Liver (tissue), 9 donors: ENCODE data around the gene GRIN1. TPM values are rescaled to one million over a fixed set of nuclear protein-coding genes. Genes with fewer than 3 reads are reported as not detected.
A peak's percentile ranks its signal among the peaks of the same experiment; 100 is the strongest.

ENCODE experiments used
- DNase-seq: peaks from one replicate; pipeline ENCODE4 v3.0.0-alpha.2; 2017; ENCODE audit warnings: low spot score
- H3K27ac ChIP-seq, 2 donors: one replicate each; pipeline ENCODE4 v1.7.0; 2013; ENCODE audit warnings: inconsistent platforms in 2 of 2, low read length in 2 of 2, control low read depth in 1 of 2, low read depth in 1 of 2, mild to moderate bottlenecking in 1 of 2
- H3K27me3 ChIP-seq, 4 donors: one replicate each; pipeline versions ENCODE4 v1.6.1 to v1.7.0; 2013; ENCODE audit warnings: low read length in 3 of 4, inconsistent platforms in 1 of 4, mild to moderate bottlenecking in 1 of 4, moderate library complexity in 1 of 4; ENCODE audit not compliant: control insufficient read depth in 4 of 4, insufficient read depth in 4 of 4
- H3K36me3 ChIP-seq, 4 donors: one replicate each; pipeline versions ENCODE4 v1.6.1 to v1.7.0; 2013; ENCODE audit warnings: low read length in 3 of 4, mild to moderate bottlenecking in 3 of 4, low read depth in 1 of 4, moderate library complexity in 1 of 4; ENCODE audit not compliant: control insufficient read depth in 4 of 4, insufficient read depth in 3 of 4
- H3K4me1 ChIP-seq, 4 donors: one replicate each; pipeline versions ENCODE4 v1.6.1 to v1.7.0; 2013; ENCODE audit warnings: low read length in 3 of 4, mild to moderate bottlenecking in 3 of 4, moderate library complexity in 1 of 4; ENCODE audit not compliant: control insufficient read depth in 4 of 4, insufficient read depth in 4 of 4
- H3K4me3 ChIP-seq, 3 donors: one replicate each; pipeline versions ENCODE4 v1.6.1 to v1.7.0; 2013; ENCODE audit warnings: low read length in 3 of 3, control low read depth in 1 of 3, low read depth in 1 of 3, mild to moderate bottlenecking in 1 of 3
- H3K9ac ChIP-seq, 2 donors: one replicate each; pipeline ENCODE4 v1.7.0; 2013; ENCODE audit warnings: low read length in 2 of 2, mild to moderate bottlenecking in 2 of 2, moderate library complexity in 2 of 2, control low read depth in 1 of 2, low read depth in 1 of 2
- H3K9me3 ChIP-seq, 4 donors: one replicate each; pipeline versions ENCODE4 v1.6.1 to v1.7.0; 2013; ENCODE audit warnings: low read length in 3 of 4; ENCODE audit not compliant: control insufficient read depth in 4 of 4
- EGR1 ChIP-seq, 2 donors: IDR thresholded peaks; 2 replicates each; pipeline ENCODE4 v1.6.1; 2016 to 2018; ENCODE audit warnings: antibody characterized with exemption in 2 of 2, low read depth in 2 of 2
- FOXA1 ChIP-seq: IDR thresholded peaks from 2 replicates; pipeline ENCODE4 v1.6.1; 2016; ENCODE audit warnings: antibody characterized with exemption
- GABPA ChIP-seq, 2 donors: IDR thresholded peaks in 1 of 2; conservative IDR thresholded peaks in 1 of 2; 2 replicates each; pipeline ENCODE4 v1.6.1; 2016; ENCODE audit warnings: antibody characterized with exemption in 2 of 2, mild to moderate bottlenecking in 1 of 2, moderate library complexity in 1 of 2
- NR2F2 ChIP-seq: IDR thresholded peaks from 2 replicates; pipeline ENCODE4 v1.6.1; 2016; ENCODE audit warnings: antibody characterized with exemption
- RAD21 ChIP-seq, 2 donors: IDR thresholded peaks; 2 replicates each; pipeline ENCODE4 v1.6.1; 2016; ENCODE audit warnings: antibody characterized with exemption in 2 of 2, mild to moderate bottlenecking in 2 of 2
- RXRA ChIP-seq, 2 donors: IDR thresholded peaks; 2 replicates each; pipeline ENCODE4 v1.6.1; 2017 to 2018; ENCODE audit warnings: antibody characterized with exemption in 2 of 2, mild to moderate bottlenecking in 1 of 2
- SP1 ChIP-seq: IDR thresholded peaks from 2 replicates; pipeline ENCODE4 v1.6.1; 2018; ENCODE audit warnings: antibody characterized with exemption, mild to moderate bottlenecking
- TAF1 ChIP-seq: conservative IDR thresholded peaks from 2 replicates; pipeline ENCODE4 v1.6.1; 2016; ENCODE audit warnings: antibody characterized with exemption, mild to moderate bottlenecking
- WGBS: extraction: QIAGEN DNeasy Blood & Tissue Kit; methylation state at CpG from one replicate; pipeline ENCODE4 v1.1.7; 2013; 5-methylcytosine and 5-hydroxymethylcytosine counted together
- polyA plus RNA-seq, 2 donors: library from polyadenylated mRNA; stranded (reverse) in 1 of 2; unstranded in 1 of 2; fragments of 200-250 nt in 1 of 2; fragments of >200 nt in 1 of 2; fragmentation: Nextera tagmentation in 1 of 2; extraction: Ambion mirVana in 1 of 2; gene quantifications; one replicate each; pipeline versions ENCODE4 v1.2.1 to v1.2.3, GENCODE V29; 2013 to 2015
- total RNA-seq, 2 donors: library from RNA; depleted of rRNA; stranded (reverse); fragments of >200 nt; gene quantifications; one replicate each; pipeline ENCODE4 v1.2.3, GENCODE V29; 2014
- TF ChIP-seq, protein P1 (sequence below): IDR thresholded peaks from 2 replicates; pipeline ENCODE4 v1.6.1; 2016; ENCODE audit warnings: antibody characterized with exemption
- TF ChIP-seq, protein P2 (sequence below): IDR thresholded peaks from 2 replicates; pipeline ENCODE4 v1.6.1; 2016; ENCODE audit warnings: antibody characterized with exemption
- TF ChIP-seq, protein P3 (sequence below): fragments of 150-350 bp; IDR thresholded peaks from 2 replicates; pipeline ENCODE4 v1.5.1; 2017; ENCODE audit warnings: improper control_type of control experiment, low read depth, low read length; ENCODE audit not compliant: missing input control
- donor health status: healthy.
- donor health status: healthy.
- donor health status: healthy.
- donor health status: healthy.
- donor health status: healthy.

Gene GRIN1
- total and polyA plus RNA-seq, 4 donors = 0.05 TPM; not detected in 3

DNA sequence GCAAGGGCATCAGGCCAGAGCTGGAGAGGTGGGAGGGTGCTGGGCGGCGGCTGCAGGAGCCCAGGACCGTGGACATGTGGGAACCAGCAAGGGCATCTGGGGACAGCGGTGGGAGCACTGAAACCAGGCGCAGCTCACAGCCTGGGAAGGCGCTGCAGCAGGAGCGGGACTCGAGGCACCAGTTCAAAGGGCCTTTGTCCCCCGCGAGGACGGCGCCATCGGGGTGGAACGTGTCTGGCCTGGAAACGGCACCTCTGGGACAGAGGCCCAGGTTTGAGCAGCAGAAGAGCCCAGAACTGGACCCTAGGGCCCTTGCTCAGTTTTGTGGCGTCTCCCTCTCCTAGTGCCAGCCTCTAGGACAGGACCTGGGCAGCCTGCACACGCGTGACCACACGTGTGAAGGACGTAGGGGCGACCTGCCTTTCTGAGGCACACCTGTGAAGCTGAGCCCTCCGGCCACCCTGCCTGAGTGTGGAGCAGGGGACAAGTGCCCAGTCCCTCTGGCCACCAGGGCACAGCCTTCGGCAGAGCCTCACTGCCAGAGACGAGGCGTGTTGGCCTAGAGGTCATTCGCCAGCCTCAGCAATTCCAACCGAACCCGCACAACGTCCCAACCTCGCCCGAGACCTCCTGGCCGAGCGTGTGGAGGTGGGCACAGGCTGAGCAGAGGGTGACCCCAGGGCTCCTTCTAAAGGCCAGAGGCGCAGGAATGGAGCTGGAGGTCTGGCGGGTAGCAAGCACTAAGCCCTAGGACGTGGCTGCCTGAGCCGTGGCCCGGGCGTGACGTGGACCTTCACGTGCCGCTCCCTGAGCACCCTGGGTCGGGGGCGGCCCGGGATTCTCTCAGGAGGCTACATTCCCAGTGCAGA lies 35.1 kb downstream of the GRIN1 start:
- H3K27me3 ChIP-seq = peaks cover 3 to 10% (median 4%) of the 10 kb centered on the region in 4 donors
- no peak overlapping the region for H3K27ac ChIP-seq
- no peaks in the 10 kb centered on the region for H3K9me3 ChIP-seq
- no peak overlapping the region for H3K9ac ChIP-seq
- TF ChIP-seq EGR1 (IDR thresholded peaks at IDR 0.05; ENCODE audit: low read depth in 2 of 2) (no peak), SP1 (no peak), GABPA (IDR thresholded peaks at IDR 0.05 in 1 of 2, conservative IDR thresholded peaks at IDR 0.05 in 1 of 2) (no peak), TAF1 (no peak), FOXA1 (no peak)
- H3K4me1 ChIP-seq = peaks cover 8 to 12% (median 10%) of the 10 kb centered on the region in 4 donors
- no peak for DNase-seq
- WGBS = 73% methylated on average over 45 of the region's 45 CpGs
- H3K4me3 ChIP-seq = no peak overlapping the region
- H3K36me3 ChIP-seq = peaks cover 0 to 7% (median 4%) of the 10 kb centered on the region in 4 donors

DNA sequence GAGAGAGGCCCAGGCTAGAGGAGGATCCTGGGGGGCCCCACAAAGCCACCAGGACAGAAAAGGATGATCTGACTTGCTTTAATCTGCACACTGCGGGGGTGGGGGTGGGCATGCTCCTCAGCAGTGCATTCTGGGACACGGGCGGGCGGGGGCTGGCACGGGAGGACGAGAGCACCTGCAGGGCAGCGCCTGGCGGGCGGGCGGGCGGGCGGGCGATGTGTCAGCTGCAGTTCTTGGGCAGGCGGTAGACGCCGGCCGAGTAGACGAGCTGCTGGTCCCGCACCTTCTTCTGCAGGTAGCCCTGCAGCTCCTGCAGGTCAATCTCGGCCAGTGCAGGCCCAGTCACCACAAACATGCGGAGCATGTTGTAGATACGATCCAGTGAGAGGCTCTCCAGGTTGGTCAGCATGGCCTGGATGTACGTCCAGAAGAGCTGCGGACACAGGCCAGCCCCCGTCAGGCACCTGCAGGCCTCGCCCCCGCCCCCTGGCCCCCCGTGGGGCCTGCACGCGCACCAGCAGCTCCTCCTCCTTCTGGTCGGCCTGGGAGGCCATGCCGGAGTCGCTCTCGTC lies 35.9 kb downstream of the GRIN1 start:
- peaks cover 3 to 5% (median 4%) of the 10 kb centered on the region in 4 donors for H3K27me3 ChIP-seq
- H3K36me3 ChIP-seq = peaks cover 2 to 15% (median 6%) of the 10 kb centered on the region in 4 donors
- 53% methylated on average over 34 of the region's 34 CpGs for WGBS
- H3K4me3 ChIP-seq = no peak overlapping the region
- no peak overlapping the region for H3K9ac ChIP-seq
- no peak overlapping the region for H3K27ac ChIP-seq
- H3K9me3 ChIP-seq = no peaks in the 10 kb centered on the region
- no peak for DNase-seq
- peaks cover under 1 to 4% (median 3%) of the 10 kb centered on the region in 4 donors for H3K4me1 ChIP-seq
- TF ChIP-seq, protein P1, sequence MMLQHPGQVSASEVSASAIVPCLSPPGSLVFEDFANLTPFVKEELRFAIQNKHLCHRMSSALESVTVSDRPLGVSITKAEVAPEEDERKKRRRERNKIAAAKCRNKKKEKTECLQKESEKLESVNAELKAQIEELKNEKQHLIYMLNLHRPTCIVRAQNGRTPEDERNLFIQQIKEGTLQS = no peak
- TF ChIP-seq SP1 = no peak
- TF ChIP-seq RAD21 (IDR thresholded peaks at IDR 0.05) = no peak
- TF ChIP-seq, protein P2, sequence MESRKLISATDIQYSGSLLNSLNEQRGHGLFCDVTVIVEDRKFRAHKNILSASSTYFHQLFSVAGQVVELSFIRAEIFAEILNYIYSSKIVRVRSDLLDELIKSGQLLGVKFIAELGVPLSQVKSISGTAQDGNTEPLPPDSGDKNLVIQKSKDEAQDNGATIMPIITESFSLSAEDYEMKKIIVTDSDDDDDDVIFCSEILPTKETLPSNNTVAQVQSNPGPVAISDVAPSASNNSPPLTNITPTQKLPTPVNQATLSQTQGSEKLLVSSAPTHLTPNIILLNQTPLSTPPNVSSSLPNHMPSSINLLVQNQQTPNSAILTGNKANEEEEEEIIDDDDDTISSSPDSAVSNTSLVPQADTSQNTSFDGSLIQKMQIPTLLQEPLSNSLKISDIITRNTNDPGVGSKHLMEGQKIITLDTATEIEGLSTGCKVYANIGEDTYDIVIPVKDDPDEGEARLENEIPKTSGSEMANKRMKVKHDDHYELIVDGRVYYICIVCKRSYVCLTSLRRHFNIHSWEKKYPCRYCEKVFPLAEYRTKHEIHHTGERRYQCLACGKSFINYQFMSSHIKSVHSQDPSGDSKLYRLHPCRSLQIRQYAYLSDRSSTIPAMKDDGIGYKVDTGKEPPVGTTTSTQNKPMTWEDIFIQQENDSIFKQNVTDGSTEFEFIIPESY = no peak
- TF ChIP-seq NR2F2 = no peak
- no peak for TF ChIP-seq RXRA (IDR thresholded peaks at IDR 0.05)

DNA sequence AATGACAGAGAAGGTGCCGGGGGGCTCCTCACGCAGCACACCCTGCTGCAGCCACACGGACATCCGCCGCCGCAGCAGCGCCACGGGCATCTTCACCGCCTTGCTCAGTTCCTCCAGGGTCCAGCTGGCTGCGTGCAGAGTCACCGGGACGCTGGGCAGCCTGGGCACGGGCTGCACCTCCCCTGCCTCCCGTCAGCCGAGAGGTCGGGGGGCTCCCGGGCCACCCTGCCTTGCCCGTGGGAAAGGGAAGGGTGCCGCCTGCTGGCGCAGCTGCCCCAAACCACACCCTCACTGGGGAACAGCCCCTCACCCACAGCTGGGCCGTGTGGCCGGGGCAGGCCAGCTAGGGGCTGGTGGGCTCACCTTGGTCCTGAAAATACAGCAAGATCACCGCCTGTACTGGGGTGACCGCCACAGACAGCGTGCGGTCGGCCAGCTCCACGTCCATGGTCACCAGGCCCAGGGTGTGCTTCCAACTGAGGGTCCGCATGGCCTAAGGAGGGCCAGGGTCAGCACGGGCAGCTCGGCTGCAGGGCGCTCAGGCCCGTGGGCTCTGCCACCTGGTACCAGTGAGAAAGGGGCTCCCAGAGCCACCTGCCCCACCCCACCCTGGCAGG lies 36.5 kb downstream of the GRIN1 start:
- no peak for TF ChIP-seq RXRA (IDR thresholded peaks at IDR 0.05)
- TF ChIP-seq, protein P3, sequence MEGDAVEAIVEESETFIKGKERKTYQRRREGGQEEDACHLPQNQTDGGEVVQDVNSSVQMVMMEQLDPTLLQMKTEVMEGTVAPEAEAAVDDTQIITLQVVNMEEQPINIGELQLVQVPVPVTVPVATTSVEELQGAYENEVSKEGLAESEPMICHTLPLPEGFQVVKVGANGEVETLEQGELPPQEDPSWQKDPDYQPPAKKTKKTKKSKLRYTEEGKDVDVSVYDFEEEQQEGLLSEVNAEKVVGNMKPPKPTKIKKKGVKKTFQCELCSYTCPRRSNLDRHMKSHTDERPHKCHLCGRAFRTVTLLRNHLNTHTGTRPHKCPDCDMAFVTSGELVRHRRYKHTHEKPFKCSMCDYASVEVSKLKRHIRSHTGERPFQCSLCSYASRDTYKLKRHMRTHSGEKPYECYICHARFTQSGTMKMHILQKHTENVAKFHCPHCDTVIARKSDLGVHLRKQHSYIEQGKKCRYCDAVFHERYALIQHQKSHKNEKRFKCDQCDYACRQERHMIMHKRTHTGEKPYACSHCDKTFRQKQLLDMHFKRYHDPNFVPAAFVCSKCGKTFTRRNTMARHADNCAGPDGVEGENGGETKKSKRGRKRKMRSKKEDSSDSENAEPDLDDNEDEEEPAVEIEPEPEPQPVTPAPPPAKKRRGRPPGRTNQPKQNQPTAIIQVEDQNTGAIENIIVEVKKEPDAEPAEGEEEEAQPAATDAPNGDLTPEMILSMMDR = peak; percentile 2
- no peak for DNase-seq

More for the DNA sequence above, 36.5 kb downstream of the GRIN1 start:
- Histone ChIP-seq H3K4me1 (no peaks in the 10 kb centered on the region), H3K27ac (no peak overlapping the region), H3K9ac (no peak overlapping the region), H3K9me3 (no peaks in the 10 kb centered on the region), H3K36me3 (peaks cover 4 to 21% (median 9%) of the 10 kb centered on the region in 4 donors), H3K27me3 (peaks cover 0 to 1% (median 0%) of the 10 kb centered on the region in 4 donors), H3K4me3 (no peak overlapping the region)
- WGBS = 48% methylated on average over 33 of the region's 33 CpGs
